CD4-positive, alpha-beta T cell treated with Interferon gamma for 1 hour (primary cell): ENCODE measurements around the gene MPRIP.
"Not testable (repeated sequence)": the region's sequence is repeated elsewhere in the genome, so short reads cannot be mapped to it uniquely, and the experiment has no call there.

Source experiments
- DNase-seq: peaks from one replicate; pipeline ENCODE4 v3.0.0-alpha.2; 2020

MPRIP gene

GRCh38 chr17:17151541-17151940, 109.3 kb downstream of the MPRIP start:
- DNase-seq: no peak

GRCh38 chr17:17151962-17152361, 109.7 kb downstream of the MPRIP start:
- DNase-seq: peak; percentile 22

- no peak for DNase-seq
Observed at GRCh38 chr17:17152385-17152784, 110.1 kb downstream of the MPRIP start.

GRCh38 chr17:17153071-17153470, 110.8 kb downstream of the MPRIP start:
- DNase-seq: no peak

- no peak for DNase-seq
Observed at GRCh38 chr17:17153709-17154108, 111.5 kb downstream of the MPRIP start.

- no peak for DNase-seq
Observed at GRCh38 chr17:17154556-17154955, 112.3 kb downstream of the MPRIP start.

- no peak for DNase-seq
Observed at GRCh38 chr17:17154981-17155380, 112.7 kb downstream of the MPRIP start.

- DNase-seq: no peak
Observed at GRCh38 chr17:17155568-17155967, 113.3 kb downstream of the MPRIP start.

GRCh38 chr17:17156107-17156506, 113.8 kb downstream of the MPRIP start:
- DNase-seq: no peak

- DNase-seq: no peak
Observed at GRCh38 chr17:17156511-17156910, 114.3 kb downstream of the MPRIP start.

- DNase-seq: no peak
Observed at GRCh38 chr17:17157041-17157440, 114.8 kb downstream of the MPRIP start.

GRCh38 chr17:17158506-17158905, 116.2 kb downstream of the MPRIP start:
- DNase-seq: not testable (repeated sequence)

GRCh38 chr17:17159571-17159970, 117.3 kb downstream of the MPRIP start:
- no peak for DNase-seq

GRCh38 chr17:17161121-17161520, 118.9 kb downstream of the MPRIP start:
- DNase-seq: no peak

- DNase-seq: no peak
Observed at GRCh38 chr17:17161759-17162158, 119.5 kb downstream of the MPRIP start.

- DNase-seq: no peak
Observed at GRCh38 chr17:17164156-17164555, 121.9 kb downstream of the MPRIP start.

- no peak for DNase-seq
Observed at GRCh38 chr17:17164676-17165075, 122.4 kb downstream of the MPRIP start.

GRCh38 chr17:17165666-17166308, 123.5 kb downstream of the MPRIP start:
- DNase-seq: no peak

- no peak for DNase-seq
Observed at GRCh38 chr17:17166446-17166845, 124.2 kb downstream of the MPRIP start.

GRCh38 chr17:17167356-17167755, 125.1 kb downstream of the MPRIP start:
- no peak for DNase-seq

GRCh38 chr17:17167986-17168385, 125.7 kb downstream of the MPRIP start:
- DNase-seq: no peak

- DNase-seq: no peak
Observed at GRCh38 chr17:17168401-17168800, 126.1 kb downstream of the MPRIP start.

GRCh38 chr17:17169396-17169795, 127.1 kb downstream of the MPRIP start:
- DNase-seq: no peak

- DNase-seq: no peak
Observed at GRCh38 chr17:17170346-17170985, 128.2 kb downstream of the MPRIP start.

GRCh38 chr17:17171186-17171585, 128.9 kb downstream of the MPRIP start:
- DNase-seq: no peak
